Measurements from ENCODE around the gene SMCO2.

The SMCO2 gene

DNA sequence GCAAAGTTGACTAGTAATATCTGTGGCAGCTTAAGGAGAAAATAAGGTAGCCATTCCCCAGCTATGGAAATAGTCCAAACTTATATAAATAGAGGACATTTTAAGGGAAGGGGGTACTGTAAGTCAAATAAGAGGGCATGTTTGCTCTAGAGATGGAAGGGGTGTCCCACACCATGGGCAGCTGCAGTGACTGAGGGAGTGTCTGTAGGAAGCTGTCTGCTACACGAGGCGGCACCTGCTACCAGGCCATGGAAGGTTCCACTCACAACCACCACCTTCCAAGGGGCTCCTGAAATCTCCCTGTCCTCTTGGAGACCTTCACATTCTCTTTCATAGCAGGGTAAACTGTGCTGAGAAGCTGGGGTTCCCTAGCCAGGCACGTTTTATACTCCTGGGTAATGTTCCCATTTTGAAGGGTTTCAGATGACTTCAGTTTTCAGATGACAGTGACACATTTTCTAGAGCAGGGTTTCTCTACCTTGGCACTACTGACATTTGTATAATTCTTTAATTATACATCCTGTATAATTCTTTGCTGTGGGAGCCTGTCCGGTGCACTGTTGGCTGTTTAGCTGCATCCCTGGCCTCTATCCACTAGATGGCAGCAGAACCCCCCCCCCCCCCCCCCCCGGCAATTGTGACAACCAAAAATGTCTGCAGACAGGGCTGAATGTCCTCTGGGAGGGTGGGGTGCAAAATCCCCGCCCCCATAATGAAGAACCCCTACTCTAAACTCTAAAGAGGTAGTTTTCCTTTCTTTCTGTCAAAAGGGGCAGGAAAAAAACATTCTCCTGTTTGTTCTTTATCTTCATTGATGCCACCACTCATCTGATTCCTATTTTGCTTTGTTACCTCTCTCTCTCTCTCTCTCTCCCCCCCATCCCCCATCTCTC, 11.6 kb upstream of the SMCO2 start:
- TF ChIP-seq, protein P1, sequence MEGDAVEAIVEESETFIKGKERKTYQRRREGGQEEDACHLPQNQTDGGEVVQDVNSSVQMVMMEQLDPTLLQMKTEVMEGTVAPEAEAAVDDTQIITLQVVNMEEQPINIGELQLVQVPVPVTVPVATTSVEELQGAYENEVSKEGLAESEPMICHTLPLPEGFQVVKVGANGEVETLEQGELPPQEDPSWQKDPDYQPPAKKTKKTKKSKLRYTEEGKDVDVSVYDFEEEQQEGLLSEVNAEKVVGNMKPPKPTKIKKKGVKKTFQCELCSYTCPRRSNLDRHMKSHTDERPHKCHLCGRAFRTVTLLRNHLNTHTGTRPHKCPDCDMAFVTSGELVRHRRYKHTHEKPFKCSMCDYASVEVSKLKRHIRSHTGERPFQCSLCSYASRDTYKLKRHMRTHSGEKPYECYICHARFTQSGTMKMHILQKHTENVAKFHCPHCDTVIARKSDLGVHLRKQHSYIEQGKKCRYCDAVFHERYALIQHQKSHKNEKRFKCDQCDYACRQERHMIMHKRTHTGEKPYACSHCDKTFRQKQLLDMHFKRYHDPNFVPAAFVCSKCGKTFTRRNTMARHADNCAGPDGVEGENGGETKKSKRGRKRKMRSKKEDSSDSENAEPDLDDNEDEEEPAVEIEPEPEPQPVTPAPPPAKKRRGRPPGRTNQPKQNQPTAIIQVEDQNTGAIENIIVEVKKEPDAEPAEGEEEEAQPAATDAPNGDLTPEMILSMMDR (IDR thresholded peaks at IDR 0.05; ENCODE audit: borderline replicate concordance, insufficient read depth, low read depth, low read length): peak; percentile 43; the same call in 1 of the 2 replicates
- no peak overlapping the region for H3K4me3 ChIP-seq (ENCODE audit: low read depth, low read length)

DNA sequence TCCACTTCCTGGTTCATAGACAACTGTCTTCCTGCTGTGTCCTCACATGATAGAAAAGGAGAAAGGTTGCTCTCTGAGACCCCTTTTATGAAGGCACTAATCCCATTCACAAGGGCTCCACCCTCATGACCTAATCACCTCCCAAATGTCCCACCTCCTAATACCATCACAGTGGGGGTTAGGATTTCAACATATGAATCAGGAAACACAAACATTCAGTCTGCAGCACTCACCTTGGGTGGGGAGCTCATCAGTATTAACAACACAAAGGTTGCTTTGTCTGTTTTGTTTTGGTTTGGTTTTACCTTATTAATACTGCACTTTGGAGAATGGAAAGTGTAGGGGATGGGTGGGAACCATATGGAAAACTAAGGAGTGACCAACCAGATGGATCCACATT, 10.5 kb upstream of the SMCO2 start:
- TF ChIP-seq, protein P1 (IDR thresholded peaks at IDR 0.05; ENCODE audit: borderline replicate concordance, insufficient read depth, low read depth, low read length): no peak
- H3K4me3 ChIP-seq (ENCODE audit: low read depth, low read length): no peak overlapping the region

DNA sequence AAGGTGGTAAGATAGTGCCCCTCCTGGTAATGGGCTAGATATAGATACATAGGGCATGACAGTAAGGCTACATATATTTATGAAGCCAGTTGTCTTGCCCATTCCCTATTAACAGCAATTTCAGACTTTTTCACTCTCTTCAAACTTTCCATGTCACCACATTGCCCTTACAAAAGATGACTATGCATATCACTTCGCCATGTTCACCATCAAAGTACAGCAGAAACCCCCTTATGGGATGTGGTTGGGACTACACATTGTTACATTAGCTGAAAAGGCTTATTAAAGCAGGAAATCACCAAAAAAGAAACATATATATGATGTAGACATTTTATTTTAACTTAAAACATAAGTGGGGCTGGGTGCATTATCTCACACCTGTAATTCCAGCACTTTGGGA, 9.8 kb upstream of the SMCO2 start:
- H3K4me3 ChIP-seq (ENCODE audit: low read depth, low read length): no peak overlapping the region
- TF ChIP-seq, protein P1 (IDR thresholded peaks at IDR 0.05; ENCODE audit: borderline replicate concordance, insufficient read depth, low read depth, low read length): no peak

DNA sequence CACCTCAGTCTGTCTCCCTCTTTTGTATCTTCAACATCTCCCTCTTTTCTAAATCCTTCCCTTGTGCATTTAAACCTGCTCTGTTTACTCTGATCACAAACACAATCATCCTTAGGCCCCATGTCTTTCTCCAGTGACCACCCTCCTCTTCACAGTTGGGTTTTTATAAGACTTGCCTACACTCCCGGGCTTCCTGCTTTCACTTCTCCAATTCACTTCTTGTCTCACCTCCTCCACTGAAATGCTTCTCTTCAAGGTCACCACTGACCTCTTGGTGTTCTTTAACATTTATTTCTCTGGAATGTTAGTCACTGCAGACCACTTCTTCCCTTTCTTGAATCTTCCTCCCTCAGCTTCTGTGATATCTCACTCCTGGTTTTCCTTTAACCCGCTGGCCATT, 8.7 kb upstream of the SMCO2 start:
- no peak overlapping the region for H3K4me3 ChIP-seq (ENCODE audit: low read depth, low read length)
- TF ChIP-seq, protein P1 (IDR thresholded peaks at IDR 0.05; ENCODE audit: borderline replicate concordance, insufficient read depth, low read depth, low read length): no peak

DNA sequence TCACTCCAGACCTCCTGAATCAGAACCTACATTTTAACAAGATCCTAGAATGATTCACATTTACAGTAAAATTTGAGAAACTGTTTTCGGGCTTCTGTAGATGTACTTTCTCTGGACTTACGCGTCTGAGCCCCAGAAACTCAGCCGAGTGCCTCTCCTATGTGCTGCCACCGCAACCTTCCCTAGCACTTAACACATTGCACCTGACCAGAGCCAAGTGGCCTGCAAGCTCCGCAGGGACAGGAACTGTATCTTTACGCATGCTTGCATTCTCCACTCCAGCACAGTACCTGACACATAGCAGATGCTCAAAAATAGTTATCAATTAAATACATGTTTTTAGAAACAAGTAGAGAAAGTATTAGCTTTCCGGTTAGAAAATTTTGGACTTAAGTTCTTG, 1.2 kb downstream of the SMCO2 start:
- TF ChIP-seq, protein P1 (IDR thresholded peaks at IDR 0.05; ENCODE audit: borderline replicate concordance, insufficient read depth, low read depth, low read length): no peak
- no peak overlapping the region for H3K4me3 ChIP-seq (ENCODE audit: low read depth, low read length)

DNA sequence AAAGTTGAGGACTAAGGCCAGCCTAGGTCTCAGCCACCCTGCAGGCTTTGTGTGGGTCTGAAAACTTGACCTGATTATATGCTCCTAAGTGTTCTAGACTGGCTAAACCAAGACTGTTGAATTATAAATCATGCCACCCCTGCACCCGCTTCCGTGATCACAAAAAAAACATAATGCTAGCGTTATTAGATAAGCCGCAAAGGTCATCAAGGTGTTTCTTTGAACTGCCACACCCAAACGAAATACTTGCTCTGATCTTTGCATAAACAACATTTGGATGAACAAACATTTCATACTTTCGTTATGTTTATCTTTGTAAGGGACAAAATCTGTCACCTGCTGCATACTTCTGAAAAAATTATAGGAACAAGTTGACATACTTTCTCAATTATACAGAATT, 2.5 kb downstream of the SMCO2 start:
- TF ChIP-seq, protein P1 (IDR thresholded peaks at IDR 0.05; ENCODE audit: borderline replicate concordance, insufficient read depth, low read depth, low read length): no peak
- H3K4me3 ChIP-seq (ENCODE audit: low read depth, low read length): no peak overlapping the region

Data from GM12875 (cell line).